Testis (tissue), 3 donors: Measurements from ENCODE around the gene NRAP. TPM values are rescaled to one million over a fixed set of nuclear protein-coding genes. Genes with fewer than 3 reads are reported as not detected.

Experiments
- DNase-seq: peaks from one replicate; pipeline ENCODE4 v3.0.0-alpha.2; 2019
- H3K27ac ChIP-seq, 2 donors: fragments of 200-600 bp; sonication (generic); one replicate each; pipeline ENCODE4 v1.5.1; 2019
- H3K27me3 ChIP-seq: fragments of 200-600 bp; sonication (generic); one replicate; pipeline ENCODE4 v1.5.1; 2019
- H3K36me3 ChIP-seq: fragments of 200-600 bp; sonication (generic); one replicate; pipeline ENCODE4 v1.5.1; 2017; ENCODE audit warnings: low read depth; ENCODE audit errors: missing control alignments
- H3K4me1 ChIP-seq: fragments of 200-600 bp; sonication (generic); one replicate; pipeline ENCODE4 v1.5.1; 2019
- H3K4me3 ChIP-seq, 2 donors: fragments of 200-600 bp; sonication (generic); one replicate each; pipeline ENCODE4 v1.5.1; 2017 to 2019
- H3K9me3 ChIP-seq: fragments of 200-600 bp; sonication (generic); one replicate; pipeline ENCODE4 v1.5.1; 2017
- POLR2A ChIP-seq: fragments of 450-650 bp; IDR thresholded peaks from one replicate; pipeline ENCODE4 v1.6.1; 2017; ENCODE audit warnings: antibody characterized with exemption, mild to moderate bottlenecking, moderate library complexity
- WGBS, 2 donors: methylation state at CpG; one replicate each; pipeline ENCODE4 v1.1.5; 2018; 5-methylcytosine and 5-hydroxymethylcytosine counted together
- intact Hi-C: fragments of 100-400 bp; cut with DNase I; formaldehyde crosslinking; loops from one replicate; pipeline ENCODE4 v1.15.1; 2023; ENCODE audit warnings: low total_unique reads
- polyA plus RNA-seq: library from polyadenylated mRNA; stranded (reverse); fragments of 350-450 nt; fragmentation: Illumina TruSeq; extraction: RNeasy Lipid Tissue Mini Kit (QIAGEN cat#74804); gene quantifications from one replicate; pipeline ENCODE4 v1.2.3, GENCODE V29; 2014; ENCODE audit warnings: low read depth, low replicate concordance; ENCODE audit not compliant: insufficient read depth
- total RNA-seq, 2 donors: library from RNA; depleted of rRNA; stranded (reverse); fragments of >200 nt; gene quantifications; one replicate each; pipeline ENCODE4 v1.2.3, GENCODE V29; 2016
- TF ChIP-seq, protein P1 (sequence below), 3 experiments: fragments of 450-650 bp in 2 of 3; fragments of 200-600 bp in 1 of 3; sonication (generic) in 1 of 3; IDR thresholded peaks; one replicate each; pipeline ENCODE4 v1.5.1; 2016 to 2019; ENCODE audit warnings: antibody characterized with exemption in 3 of 3, mild to moderate bottlenecking in 2 of 3, moderate library complexity in 1 of 3

The NRAP gene
- total and polyA plus RNA-seq, 3 donors from 2014 or later, result 2.1 to 7.9 (median 2.8) TPM

DNA sequence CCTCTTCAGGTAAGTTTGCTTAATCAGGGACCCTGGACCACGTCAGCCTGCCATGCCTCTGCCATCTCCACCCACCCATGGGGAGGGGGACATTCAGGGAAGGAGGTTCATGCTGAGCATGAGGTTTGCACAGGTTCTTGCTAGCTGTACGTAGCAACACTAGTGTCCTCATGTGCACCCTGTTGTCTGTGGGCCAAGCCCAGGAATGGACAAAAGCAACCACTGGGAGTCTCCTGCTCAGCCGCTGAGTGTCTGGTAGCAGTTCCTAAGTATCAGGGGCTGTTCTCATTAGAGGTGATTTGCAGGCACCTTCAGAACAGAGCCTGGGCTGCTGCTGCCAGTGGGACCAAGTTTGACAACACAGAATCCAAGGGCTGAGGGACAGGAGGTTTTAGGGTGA lies 33.8 kb upstream of the NRAP start:
- H3K4me1 ChIP-seq, result no peaks in the 10 kb centered on the region
- H3K4me3 ChIP-seq, result no peak overlapping the region
- intact Hi-C loops, result no loop called here
- TF ChIP-seq, protein P1, sequence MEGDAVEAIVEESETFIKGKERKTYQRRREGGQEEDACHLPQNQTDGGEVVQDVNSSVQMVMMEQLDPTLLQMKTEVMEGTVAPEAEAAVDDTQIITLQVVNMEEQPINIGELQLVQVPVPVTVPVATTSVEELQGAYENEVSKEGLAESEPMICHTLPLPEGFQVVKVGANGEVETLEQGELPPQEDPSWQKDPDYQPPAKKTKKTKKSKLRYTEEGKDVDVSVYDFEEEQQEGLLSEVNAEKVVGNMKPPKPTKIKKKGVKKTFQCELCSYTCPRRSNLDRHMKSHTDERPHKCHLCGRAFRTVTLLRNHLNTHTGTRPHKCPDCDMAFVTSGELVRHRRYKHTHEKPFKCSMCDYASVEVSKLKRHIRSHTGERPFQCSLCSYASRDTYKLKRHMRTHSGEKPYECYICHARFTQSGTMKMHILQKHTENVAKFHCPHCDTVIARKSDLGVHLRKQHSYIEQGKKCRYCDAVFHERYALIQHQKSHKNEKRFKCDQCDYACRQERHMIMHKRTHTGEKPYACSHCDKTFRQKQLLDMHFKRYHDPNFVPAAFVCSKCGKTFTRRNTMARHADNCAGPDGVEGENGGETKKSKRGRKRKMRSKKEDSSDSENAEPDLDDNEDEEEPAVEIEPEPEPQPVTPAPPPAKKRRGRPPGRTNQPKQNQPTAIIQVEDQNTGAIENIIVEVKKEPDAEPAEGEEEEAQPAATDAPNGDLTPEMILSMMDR (IDR thresholded peaks at IDR 0.05), result no peak
- TF ChIP-seq POLR2A, result no peak
- H3K27ac ChIP-seq, result no peak overlapping the region
- H3K9me3 ChIP-seq, result no peaks in the 10 kb centered on the region
- no peaks in the 10 kb centered on the region for H3K27me3 ChIP-seq
- no peaks in the 10 kb centered on the region for H3K36me3 ChIP-seq
- DNase-seq, result no peak
- 69 to 100% methylated on average over 3 of the region's 3 CpGs for WGBS, 2 donors

DNA sequence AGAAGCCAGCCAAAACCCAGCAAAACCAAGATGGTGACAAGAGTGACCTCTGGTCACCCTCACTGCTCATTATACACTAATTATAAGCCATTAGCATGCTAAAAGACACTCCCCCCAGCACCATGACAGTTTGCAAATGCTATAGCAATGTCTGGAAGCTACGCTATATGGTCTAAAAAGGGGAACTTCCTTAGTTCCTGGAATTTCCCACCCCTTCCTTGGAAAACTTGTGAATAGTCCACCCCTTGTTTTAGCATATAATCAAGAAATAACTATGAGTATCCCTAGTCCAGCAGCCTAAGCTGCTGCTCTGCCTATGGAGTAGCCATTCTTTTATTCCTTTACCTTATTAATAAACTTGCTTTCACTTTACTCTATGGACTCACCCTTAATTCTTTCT lies 31.9 kb upstream of the NRAP start:
- no peaks in the 10 kb centered on the region for H3K27me3 ChIP-seq
- H3K9me3 ChIP-seq, result no peaks in the 10 kb centered on the region
- no peaks in the 10 kb centered on the region for H3K36me3 ChIP-seq
- WGBS, 2 donors, result 93 to 100% methylated on average over 1 of the region's 1 CpG
- no peaks in the 10 kb centered on the region for H3K4me1 ChIP-seq
- no peak overlapping the region for H3K27ac ChIP-seq
- intact Hi-C loops, result no loop called here
- no peak overlapping the region for H3K4me3 ChIP-seq
- DNase-seq, result no peak
- TF ChIP-seq, protein P1 (IDR thresholded peaks at IDR 0.05), result no peak
- TF ChIP-seq POLR2A, result no peak

DNA sequence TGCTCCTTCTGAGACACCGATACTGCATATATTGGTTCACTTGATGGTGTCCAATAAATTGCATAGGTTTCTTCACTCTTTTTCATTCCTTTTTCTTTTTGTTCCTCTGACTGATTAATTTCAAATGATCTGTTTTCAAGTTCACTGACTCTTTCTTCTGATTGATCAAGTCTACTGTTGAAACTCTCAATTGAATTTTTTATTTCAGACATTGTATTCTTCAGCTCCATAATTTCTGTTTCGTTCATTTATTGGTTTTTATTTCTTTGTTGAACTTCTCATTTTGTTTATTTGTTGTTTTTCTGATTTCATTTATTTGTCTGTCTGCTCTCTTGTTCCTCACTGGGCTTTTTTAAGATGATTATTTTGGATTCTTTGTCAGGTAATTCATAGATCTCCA lies 29.5 kb upstream of the NRAP start:
- no peaks in the 10 kb centered on the region for H3K27me3 ChIP-seq
- TF ChIP-seq, protein P1 (IDR thresholded peaks at IDR 0.05), result no peak
- no peak for TF ChIP-seq POLR2A
- no peak for DNase-seq
- intact Hi-C loops, result no loop called here
- no peaks in the 10 kb centered on the region for H3K9me3 ChIP-seq
- WGBS, 2 donors, result 81 to 97% methylated on average over 2 of the region's 2 CpGs
- H3K4me1 ChIP-seq, result no peaks in the 10 kb centered on the region
- H3K27ac ChIP-seq, result no peak overlapping the region
- no peak overlapping the region for H3K4me3 ChIP-seq
- no peaks in the 10 kb centered on the region for H3K36me3 ChIP-seq

DNA sequence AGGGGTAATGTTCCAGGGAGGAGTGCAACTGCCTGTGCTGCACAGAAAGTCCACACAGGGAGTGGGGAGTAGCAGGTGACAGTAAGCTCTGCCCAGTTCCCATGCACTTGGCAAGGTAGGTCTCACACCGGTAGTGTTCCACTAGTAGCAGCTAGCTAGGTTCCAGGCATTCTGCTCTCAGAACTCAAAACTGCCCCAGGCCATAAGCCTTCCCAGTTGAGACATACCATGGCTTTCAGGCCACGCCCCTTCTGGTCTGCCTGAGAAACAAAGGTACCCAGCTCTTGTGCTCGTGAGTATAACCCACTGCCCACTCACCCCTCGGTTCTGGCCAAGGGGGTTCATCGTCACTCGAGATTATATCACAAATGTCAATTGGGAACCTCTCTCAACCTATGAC lies 28.4 kb upstream of the NRAP start:
- Histone ChIP-seq H3K36me3 (no peaks in the 10 kb centered on the region), H3K9me3 (no peaks in the 10 kb centered on the region), H3K4me3 (no peak overlapping the region), H3K27ac (no peak overlapping the region), H3K4me1 (no peaks in the 10 kb centered on the region), H3K27me3 (no peaks in the 10 kb centered on the region)
- no peak for DNase-seq
- TF ChIP-seq POLR2A, result no peak
- TF ChIP-seq, protein P1 (IDR thresholded peaks at IDR 0.05), result no peak
- WGBS, 2 donors, result 88 to 100% methylated on average over 5 to 6 of the region's 6 CpGs
- intact Hi-C loops, result no loop called here

DNA sequence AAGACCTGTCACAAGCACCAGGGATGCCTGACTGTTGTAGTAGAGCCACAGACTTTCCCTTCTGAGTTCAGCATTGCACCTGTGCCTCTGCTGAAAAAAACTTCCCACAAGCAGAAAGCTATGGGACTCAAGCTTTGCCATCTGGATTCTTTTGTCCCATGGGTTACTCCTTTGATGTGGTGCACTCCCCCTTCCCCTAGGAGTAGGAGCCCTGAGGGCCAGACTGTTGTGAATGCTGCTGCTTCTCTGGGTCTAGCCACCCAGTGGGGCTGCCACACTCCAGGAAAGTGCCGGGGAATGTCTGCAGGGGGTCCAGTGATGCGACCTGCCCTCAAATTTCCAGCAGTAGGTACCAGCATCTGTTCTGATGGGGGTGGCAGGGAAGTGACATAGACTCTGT lies 27.5 kb upstream of the NRAP start:
- no peak overlapping the region for H3K27ac ChIP-seq
- no peak overlapping the region for H3K4me3 ChIP-seq
- no peak for DNase-seq
- 77 to 93% methylated on average over 2 of the region's 2 CpGs for WGBS, 2 donors
- no peaks in the 10 kb centered on the region for H3K27me3 ChIP-seq
- H3K36me3 ChIP-seq, result no peaks in the 10 kb centered on the region
- no peaks in the 10 kb centered on the region for H3K9me3 ChIP-seq
- TF ChIP-seq, protein P1 (IDR thresholded peaks at IDR 0.05), result no peak
- TF ChIP-seq POLR2A, result no peak
- intact Hi-C loops, result no loop called here
- H3K4me1 ChIP-seq, result no peaks in the 10 kb centered on the region
